Ramos (cell line): ENCODE data around the gene P4HTM.

Experiments used
- in situ Hi-C: fragments of 300-500 bp; cut with MboI; formaldehyde crosslinking; loops from one replicate; pipeline ENCODE4 v1.14.3; 2022; ENCODE audit warnings: low sequenced_read_pairs; ENCODE audit not compliant: unreplicated experiment

Gene P4HTM

GRCh38 chr3:49021213-49021812 is 31.3 kb downstream of the P4HTM start:
- in situ Hi-C loops: no loop called here

- in situ Hi-C loops: no loop called here
These were observed 32.0 kb downstream of the P4HTM start, which contains the start of gene NDUFAF3 for GRCh38 chr3:49021813-49022687. Gene NDUFAF3 (plus strand): TSS chr3:49022121. CDS start chr3:49022145, 24 bp downstream.

GRCh38 chr3:49022688-49023171 is 32.7 kb downstream of the P4HTM start:
- in situ Hi-C loops: no loop called here

GRCh38 chr3:49023775-49024174 is 33.7 kb downstream of the P4HTM start:
- in situ Hi-C loops: no loop called here

- in situ Hi-C loops: no loop called here
These were observed 34.4 kb downstream of the P4HTM start for GRCh38 chr3:49024449-49024848.

- in situ Hi-C loops: no loop called here
These were observed 35.2 kb downstream of the P4HTM start for GRCh38 chr3:49025005-49025792.

- in situ Hi-C loops: no loop called here
These were observed 35.9 kb downstream of the P4HTM start for GRCh38 chr3:49025793-49026520.

- in situ Hi-C loops: no loop called here
These were observed 36.5 kb downstream of the P4HTM start for GRCh38 chr3:49026536-49026935.

- in situ Hi-C loops: no loop called here
These were observed 37.6 kb downstream of the P4HTM start for GRCh38 chr3:49027634-49028033.

GRCh38 chr3:49028298-49028672 is 38.2 kb downstream of the P4HTM start:
- in situ Hi-C loops: no loop called here

GRCh38 chr3:49028673-49029562 is 38.9 kb downstream of the P4HTM start, which contains the start of gene IMPDH2:
Gene IMPDH2 (minus strand): TSS chr3:49029398. CDS start chr3:49029350, 48 bp downstream.
- in situ Hi-C loops: no loop called here

- in situ Hi-C loops: no loop called here
These were observed 39.5 kb downstream of the P4HTM start for GRCh38 chr3:49029563-49029884.

- in situ Hi-C loops: no loop called here
These were observed 40.3 kb downstream of the P4HTM start for GRCh38 chr3:49030321-49030720.

GRCh38 chr3:49032646-49033304 is 42.7 kb downstream of the P4HTM start:
- in situ Hi-C loops: no loop called here

GRCh38 chr3:49034650-49035049 is 44.6 kb downstream of the P4HTM start:
- in situ Hi-C loops: no loop called here

GRCh38 chr3:49035281-49035680 is 45.2 kb downstream of the P4HTM start:
- in situ Hi-C loops: no loop called here

GRCh38 chr3:49053543-49053942 is 63.5 kb downstream of the P4HTM start:
- in situ Hi-C loops: no loop called here

GRCh38 chr3:49054344-49054862 is 64.4 kb downstream of the P4HTM start:
- in situ Hi-C loops: no loop called here
